ENCODE measurements around the gene SMG6.

SMG6 gene

DNA sequence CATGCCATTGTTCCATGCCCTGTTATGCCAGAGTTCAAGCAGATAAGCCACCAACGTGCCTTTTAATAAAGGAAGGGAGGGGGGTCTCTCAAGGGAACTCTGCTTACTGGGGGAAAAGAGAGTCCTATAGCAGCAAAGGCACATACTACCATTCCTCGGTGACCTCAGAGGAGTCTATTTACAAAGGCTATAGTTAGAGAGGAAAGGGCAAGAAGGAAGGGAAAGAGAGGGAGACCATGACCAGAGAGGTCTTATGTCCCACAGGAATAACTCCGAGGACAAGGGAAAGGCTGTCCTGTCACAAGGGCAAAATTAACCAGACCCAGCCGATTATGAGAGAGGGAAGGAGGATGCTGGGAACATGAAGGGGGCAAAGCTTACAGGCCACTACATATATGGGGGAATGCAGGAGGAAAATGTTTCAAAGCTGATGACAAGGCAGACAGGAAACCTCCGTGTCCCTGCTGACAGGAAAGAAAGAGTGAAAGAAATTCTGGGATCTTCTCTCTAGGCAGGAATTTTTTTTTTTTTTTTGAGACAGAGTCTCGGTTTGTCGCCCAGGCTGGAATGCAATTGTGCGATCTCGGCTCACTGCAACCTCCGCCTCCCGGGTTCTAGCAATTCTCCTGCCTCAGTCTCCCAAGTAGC, 197.2 kb downstream of the SMG6 start:
- no peak for TF ChIP-seq BACH2 (CRISPR knock-in tag; IDR thresholded peaks at IDR 0.05; ENCODE audit: borderline replicate concordance)
- no peak for TF ChIP-seq ZNF70 (CRISPR knock-in tag; IDR thresholded peaks at IDR 0.05)
- TF ChIP-seq CSDC2 (CRISPR knock-in tag; IDR thresholded peaks at IDR 0.05) = no peak
- ATAC-seq = no peak

DNA sequence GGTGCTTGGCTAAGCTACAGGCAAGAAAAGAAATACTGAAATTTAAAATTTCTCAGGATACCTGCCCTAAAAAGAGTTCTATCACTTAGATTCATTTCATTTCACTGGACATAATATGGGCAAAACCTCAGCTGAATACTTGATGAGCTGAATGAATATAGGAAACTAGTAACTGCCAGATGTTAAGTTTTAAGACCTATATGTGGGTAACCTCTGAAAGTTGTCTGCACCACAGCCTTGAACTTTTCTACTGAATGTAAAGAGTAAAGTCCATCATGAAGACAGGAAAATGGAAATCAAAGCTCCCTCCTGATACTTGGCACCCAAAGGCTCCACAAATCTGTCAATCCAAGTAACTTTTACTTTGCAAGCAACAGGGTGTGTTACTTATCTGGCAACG, 197.9 kb downstream of the SMG6 start:
- TF ChIP-seq, protein P1, sequence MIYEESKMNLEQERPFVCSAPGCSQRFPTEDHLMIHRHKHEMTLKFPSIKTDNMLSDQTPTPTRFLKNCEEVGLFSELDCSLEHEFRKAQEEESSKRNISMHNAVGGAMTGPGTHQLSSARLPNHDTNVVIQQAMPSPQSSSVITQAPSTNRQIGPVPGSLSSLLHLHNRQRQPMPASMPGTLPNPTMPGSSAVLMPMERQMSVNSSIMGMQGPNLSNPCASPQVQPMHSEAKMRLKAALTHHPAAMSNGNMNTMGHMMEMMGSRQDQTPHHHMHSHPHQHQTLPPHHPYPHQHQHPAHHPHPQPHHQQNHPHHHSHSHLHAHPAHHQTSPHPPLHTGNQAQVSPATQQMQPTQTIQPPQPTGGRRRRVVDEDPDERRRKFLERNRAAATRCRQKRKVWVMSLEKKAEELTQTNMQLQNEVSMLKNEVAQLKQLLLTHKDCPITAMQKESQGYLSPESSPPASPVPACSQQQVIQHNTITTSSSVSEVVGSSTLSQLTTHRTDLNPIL (CRISPR knock-in tag; IDR thresholded peaks at IDR 0.05; ENCODE audit: low read depth) = no peak
- TF ChIP-seq, protein P2, sequence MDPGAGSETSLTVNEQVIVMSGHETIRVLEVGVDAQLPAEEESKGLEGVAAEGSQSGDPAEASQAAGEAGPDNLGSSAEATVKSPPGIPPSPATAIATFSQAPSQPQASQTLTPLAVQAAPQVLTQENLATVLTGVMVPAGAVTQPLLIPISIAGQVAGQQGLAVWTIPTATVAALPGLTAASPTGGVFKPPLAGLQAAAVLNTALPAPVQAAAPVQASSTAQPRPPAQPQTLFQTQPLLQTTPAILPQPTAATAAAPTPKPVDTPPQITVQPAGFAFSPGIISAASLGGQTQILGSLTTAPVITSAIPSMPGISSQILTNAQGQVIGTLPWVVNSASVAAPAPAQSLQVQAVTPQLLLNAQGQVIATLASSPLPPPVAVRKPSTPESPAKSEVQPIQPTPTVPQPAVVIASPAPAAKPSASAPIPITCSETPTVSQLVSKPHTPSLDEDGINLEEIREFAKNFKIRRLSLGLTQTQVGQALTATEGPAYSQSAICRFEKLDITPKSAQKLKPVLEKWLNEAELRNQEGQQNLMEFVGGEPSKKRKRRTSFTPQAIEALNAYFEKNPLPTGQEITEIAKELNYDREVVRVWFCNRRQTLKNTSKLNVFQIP (CRISPR knock-in tag; IDR thresholded peaks at IDR 0.05; ENCODE audit: borderline replicate concordance, low read depth) = no peak
- TF ChIP-seq ESRRG (CRISPR knock-in tag; IDR thresholded peaks at IDR 0.05) = no peak
- no peak for TF ChIP-seq ZNF565 (CRISPR knock-in tag; conservative IDR thresholded peaks at IDR 0.05; ENCODE audit: low read depth)
- no peak for TF ChIP-seq RARB (CRISPR knock-in tag; IDR thresholded peaks at IDR 0.05)
- TF ChIP-seq, protein P3, sequence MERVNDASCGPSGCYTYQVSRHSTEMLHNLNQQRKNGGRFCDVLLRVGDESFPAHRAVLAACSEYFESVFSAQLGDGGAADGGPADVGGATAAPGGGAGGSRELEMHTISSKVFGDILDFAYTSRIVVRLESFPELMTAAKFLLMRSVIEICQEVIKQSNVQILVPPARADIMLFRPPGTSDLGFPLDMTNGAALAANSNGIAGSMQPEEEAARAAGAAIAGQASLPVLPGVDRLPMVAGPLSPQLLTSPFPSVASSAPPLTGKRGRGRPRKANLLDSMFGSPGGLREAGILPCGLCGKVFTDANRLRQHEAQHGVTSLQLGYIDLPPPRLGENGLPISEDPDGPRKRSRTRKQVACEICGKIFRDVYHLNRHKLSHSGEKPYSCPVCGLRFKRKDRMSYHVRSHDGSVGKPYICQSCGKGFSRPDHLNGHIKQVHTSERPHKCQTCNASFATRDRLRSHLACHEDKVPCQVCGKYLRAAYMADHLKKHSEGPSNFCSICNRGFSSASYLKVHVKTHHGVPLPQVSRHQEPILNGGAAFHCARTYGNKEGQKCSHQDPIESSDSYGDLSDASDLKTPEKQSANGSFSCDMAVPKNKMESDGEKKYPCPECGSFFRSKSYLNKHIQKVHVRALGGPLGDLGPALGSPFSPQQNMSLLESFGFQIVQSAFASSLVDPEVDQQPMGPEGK (CRISPR knock-in tag; IDR thresholded peaks at IDR 0.05; ENCODE audit: borderline replicate concordance) = no peak
- no peak for TF ChIP-seq ZFP30 (CRISPR knock-in tag; IDR thresholded peaks at IDR 0.05)
- no peak for TF ChIP-seq ZFP3 (CRISPR knock-in tag; IDR thresholded peaks at IDR 0.05)
- TF ChIP-seq SNAI2 (CRISPR knock-in tag; IDR thresholded peaks at IDR 0.05) = no peak
- TF ChIP-seq TCF4 (CRISPR knock-in tag; IDR thresholded peaks at IDR 0.05; ENCODE audit: borderline replicate concordance) = no peak
- TF ChIP-seq ZNF8 (CRISPR knock-in tag; IDR thresholded peaks at IDR 0.05) = no peak
- TF ChIP-seq CSDC2 (CRISPR knock-in tag; IDR thresholded peaks at IDR 0.05) = no peak
- TF ChIP-seq OSR1 (CRISPR knock-in tag; IDR thresholded peaks at IDR 0.05) = no peak
- no peak for ATAC-seq

DNA sequence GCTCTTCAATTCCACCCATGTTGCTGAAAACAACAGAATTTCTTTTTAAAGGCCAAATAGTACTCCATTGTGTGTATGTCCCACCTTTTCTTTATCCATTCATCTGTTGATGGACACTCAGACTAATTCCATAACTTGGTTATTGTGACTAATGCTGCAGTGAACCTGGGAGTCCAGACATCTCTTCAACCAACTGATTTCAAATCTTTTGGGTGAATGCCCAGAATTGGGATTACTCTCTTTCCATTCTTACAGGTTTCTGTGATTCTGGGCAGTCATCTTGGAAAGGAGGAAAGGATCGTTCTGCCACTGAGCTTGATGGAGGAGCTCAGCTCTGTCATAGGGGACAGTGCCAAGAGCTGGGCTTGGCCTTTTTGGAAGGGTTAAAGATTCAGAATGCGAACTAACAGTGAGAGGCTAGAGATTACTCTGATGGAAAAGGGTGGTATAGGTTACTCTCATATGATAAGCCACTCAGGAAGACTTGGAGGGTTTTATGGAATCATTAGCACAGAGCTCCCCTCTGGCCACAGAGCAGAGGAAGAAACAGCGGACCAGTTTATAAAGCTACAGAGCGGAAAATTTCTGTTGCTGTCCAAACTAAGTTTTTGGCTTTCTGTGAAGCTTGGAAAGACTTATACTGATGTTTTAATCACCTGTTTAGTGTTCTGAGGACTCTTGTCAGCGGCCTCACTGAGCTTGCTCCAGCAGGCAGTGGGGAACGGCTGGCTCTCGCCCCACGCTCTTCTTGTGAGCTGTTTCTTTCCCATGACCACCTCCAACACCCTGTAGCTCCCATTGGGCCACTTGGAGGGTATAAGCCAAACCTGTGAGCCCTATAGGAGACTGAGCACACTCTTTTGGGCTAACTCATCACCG, 200.4 kb downstream of the SMG6 start:
- ATAC-seq = peak; percentile 88
- no peak for TF ChIP-seq SNAI2 (CRISPR knock-in tag; IDR thresholded peaks at IDR 0.05)
- no peak for TF ChIP-seq OSR1 (CRISPR knock-in tag; IDR thresholded peaks at IDR 0.05)
- no peak for TF ChIP-seq ZNF565 (CRISPR knock-in tag; conservative IDR thresholded peaks at IDR 0.05; ENCODE audit: low read depth)
- peak; percentile 79 for TF ChIP-seq ISL1 (CRISPR knock-in tag; IDR thresholded peaks at IDR 0.05)
- no peak for TF ChIP-seq ZFP30 (CRISPR knock-in tag; IDR thresholded peaks at IDR 0.05)
- TF ChIP-seq TOX (CRISPR knock-in tag; IDR thresholded peaks at IDR 0.05; ENCODE audit: borderline replicate concordance) = peak; percentile 7; the same call in 1 of the 2 replicates
- TF ChIP-seq, protein P3 (CRISPR knock-in tag; IDR thresholded peaks at IDR 0.05; ENCODE audit: borderline replicate concordance) = peak; percentile 42; the same call in 1 of the 2 replicates
- TF ChIP-seq CSDC2 (CRISPR knock-in tag; IDR thresholded peaks at IDR 0.05) = no peak
- TF ChIP-seq ARNTL (CRISPR knock-in tag; IDR thresholded peaks at IDR 0.05; ENCODE audit: borderline replicate concordance, low read depth) = no peak
- no peak for TF ChIP-seq RARB (CRISPR knock-in tag; IDR thresholded peaks at IDR 0.05)
- TF ChIP-seq, protein P4, sequence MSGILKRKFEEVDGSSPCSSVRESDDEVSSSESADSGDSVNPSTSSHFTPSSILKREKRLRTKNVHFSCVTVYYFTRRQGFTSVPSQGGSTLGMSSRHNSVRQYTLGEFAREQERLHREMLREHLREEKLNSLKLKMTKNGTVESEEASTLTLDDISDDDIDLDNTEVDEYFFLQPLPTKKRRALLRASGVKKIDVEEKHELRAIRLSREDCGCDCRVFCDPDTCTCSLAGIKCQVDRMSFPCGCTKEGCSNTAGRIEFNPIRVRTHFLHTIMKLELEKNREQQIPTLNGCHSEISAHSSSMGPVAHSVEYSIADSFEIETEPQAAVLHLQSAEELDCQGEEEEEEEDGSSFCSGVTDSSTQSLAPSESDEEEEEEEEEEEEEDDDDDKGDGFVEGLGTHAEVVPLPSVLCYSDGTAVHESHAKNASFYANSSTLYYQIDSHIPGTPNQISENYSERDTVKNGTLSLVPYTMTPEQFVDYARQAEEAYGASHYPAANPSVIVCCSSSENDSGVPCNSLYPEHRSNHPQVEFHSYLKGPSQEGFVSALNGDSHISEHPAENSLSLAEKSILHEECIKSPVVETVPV (CRISPR knock-in tag; IDR thresholded peaks at IDR 0.05) = no peak
- no peak for TF ChIP-seq ZFP3 (CRISPR knock-in tag; IDR thresholded peaks at IDR 0.05)
- TF ChIP-seq, protein P5, sequence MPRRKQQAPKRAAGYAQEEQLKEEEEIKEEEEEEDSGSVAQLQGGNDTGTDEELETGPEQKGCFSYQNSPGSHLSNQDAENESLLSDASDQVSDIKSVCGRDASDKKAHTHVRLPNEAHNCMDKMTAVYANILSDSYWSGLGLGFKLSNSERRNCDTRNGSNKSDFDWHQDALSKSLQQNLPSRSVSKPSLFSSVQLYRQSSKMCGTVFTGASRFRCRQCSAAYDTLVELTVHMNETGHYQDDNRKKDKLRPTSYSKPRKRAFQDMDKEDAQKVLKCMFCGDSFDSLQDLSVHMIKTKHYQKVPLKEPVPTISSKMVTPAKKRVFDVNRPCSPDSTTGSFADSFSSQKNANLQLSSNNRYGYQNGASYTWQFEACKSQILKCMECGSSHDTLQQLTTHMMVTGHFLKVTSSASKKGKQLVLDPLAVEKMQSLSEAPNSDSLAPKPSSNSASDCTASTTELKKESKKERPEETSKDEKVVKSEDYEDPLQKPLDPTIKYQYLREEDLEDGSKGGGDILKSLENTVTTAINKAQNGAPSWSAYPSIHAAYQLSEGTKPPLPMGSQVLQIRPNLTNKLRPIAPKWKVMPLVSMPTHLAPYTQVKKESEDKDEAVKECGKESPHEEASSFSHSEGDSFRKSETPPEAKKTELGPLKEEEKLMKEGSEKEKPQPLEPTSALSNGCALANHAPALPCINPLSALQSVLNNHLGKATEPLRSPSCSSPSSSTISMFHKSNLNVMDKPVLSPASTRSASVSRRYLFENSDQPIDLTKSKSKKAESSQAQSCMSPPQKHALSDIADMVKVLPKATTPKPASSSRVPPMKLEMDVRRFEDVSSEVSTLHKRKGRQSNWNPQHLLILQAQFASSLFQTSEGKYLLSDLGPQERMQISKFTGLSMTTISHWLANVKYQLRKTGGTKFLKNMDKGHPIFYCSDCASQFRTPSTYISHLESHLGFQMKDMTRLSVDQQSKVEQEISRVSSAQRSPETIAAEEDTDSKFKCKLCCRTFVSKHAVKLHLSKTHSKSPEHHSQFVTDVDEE (CRISPR knock-in tag; IDR thresholded peaks at IDR 0.05) = peak; percentile 66; the same call in 1 of the 2 replicates
- TF ChIP-seq ZNF8 (CRISPR knock-in tag; IDR thresholded peaks at IDR 0.05) = no peak
- peak; percentile 53; the same call in 1 of the 2 replicates for TF ChIP-seq TCF4 (CRISPR knock-in tag; IDR thresholded peaks at IDR 0.05; ENCODE audit: borderline replicate concordance)
- TF ChIP-seq, protein P2 (CRISPR knock-in tag; IDR thresholded peaks at IDR 0.05; ENCODE audit: borderline replicate concordance, low read depth) = no peak
- no peak for TF ChIP-seq ESRRG (CRISPR knock-in tag; IDR thresholded peaks at IDR 0.05)
